Measurements from ENCODE around the gene C5orf46. TPM values are rescaled to one million over a fixed set of nuclear protein-coding genes. Genes with fewer than 3 reads are reported as not detected.

Gene C5orf46
- total and polyA plus RNA-seq, 2 experiments from 2014 or later: 0.40 TPM; not detected in 1

- Mint-ChIP-seq H3K27ac (no peak overlapping the region), H3K4me1 (peaks cover 62% of the 10 kb centered on the region)
- no peak for ATAC-seq
These were observed 47.8 kb downstream of the C5orf46 start for GRCh38 chr5:147858565-147858964.

DNA sequence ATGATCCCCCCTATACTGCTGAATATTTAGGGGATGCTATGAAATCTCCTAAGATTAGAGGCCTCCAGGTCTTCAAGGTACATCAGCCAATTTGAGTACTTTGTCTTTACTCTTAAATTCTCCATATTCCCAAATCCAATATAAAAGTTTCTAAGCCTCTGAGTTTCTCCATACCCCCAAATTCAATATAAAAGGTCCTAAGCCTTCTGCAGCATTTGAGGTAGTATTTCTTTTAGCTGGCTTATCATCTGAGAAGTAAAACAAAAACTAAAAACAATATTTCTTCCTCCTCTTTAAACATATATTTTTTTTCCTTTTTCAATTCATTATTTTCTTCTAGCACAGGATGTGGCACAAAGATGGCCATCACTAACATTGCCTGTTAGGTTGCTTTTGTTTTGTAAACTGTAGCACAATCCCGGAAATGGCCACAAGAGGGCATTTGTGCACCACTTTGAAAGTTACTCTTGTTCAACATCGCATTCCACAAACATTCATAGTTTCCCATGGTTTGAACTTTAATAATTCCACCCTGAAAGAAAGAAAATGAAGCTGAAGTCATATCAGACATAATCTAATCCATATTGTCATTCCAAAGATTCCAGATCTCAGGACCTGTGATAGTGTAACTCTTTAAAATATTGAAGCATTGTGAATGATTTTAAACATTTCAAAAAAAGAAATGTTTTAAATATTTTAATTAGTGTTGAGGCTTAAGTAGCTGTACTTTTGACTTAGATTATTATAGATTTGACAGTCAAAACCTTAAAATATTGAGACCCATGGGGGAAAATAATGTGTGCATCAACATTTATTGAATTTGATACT lies 48.8 kb downstream of the C5orf46 start:
- no peak overlapping the region for H3K4me3 Mint-ChIP-seq
- peaks cover 2% of the 10 kb centered on the region for H3K27me3 Mint-ChIP-seq (ENCODE audit: insufficient read depth, low read depth, poor library complexity)
- no peak overlapping the region for H3K4me2 ChIP-seq
- H3K9me2 ChIP-seq (ENCODE audit: insufficient read depth): peaks cover 3% of the 10 kb centered on the region; the same call in 1 of the 2 replicates
- peaks cover 47% of the 10 kb centered on the region for H3K4me1 ChIP-seq (ENCODE audit: insufficient read depth)
- DNase-seq (ENCODE audit: low spot score): peak; percentile 84
- peaks cover 19% of the 10 kb centered on the region; the same call in 1 of the 2 replicates for H3F3A ChIP-seq (replicated peaks; ENCODE audit: low read depth)
- H3K27ac Mint-ChIP-seq: no peak overlapping the region
- H3K4me3 ChIP-seq: no peak overlapping the region
- H3K36me3 ChIP-seq (ENCODE audit: insufficient read depth): no peaks in the 10 kb centered on the region; the same call in 1 of the 2 replicates
- H4K20me1 ChIP-seq (replicated peaks; ENCODE audit: insufficient read depth): no peaks in the 10 kb centered on the region
- H2AFZ ChIP-seq: no peak overlapping the region
- peak overlapping the region; percentile 92 for H3K27ac ChIP-seq (ENCODE audit: low read depth)
- H3K9me3 Mint-ChIP-seq: no peaks in the 10 kb centered on the region
- peak; percentile 6 for ATAC-seq
- H3K79me2 ChIP-seq (replicated peaks; ENCODE audit: insufficient read depth): no peaks in the 10 kb centered on the region
- TF ChIP-seq CTCF (conservative IDR thresholded peaks at IDR 0.05; ENCODE audit: low read depth in 2 of 2): peak; percentile 89 to 92
- no peak for TF ChIP-seq ZNF114 (CRISPR knock-in tag; IDR thresholded peaks at IDR 0.05)
- TF ChIP-seq POLR2AphosphoS5 (IDR thresholded peaks at IDR 0.05; ENCODE audit: low read depth): peak; percentile 25; the same call in 1 of the 2 replicates
- no peaks in the 10 kb centered on the region for H3K27me3 ChIP-seq (ENCODE audit: insufficient read depth)
- peaks cover 13% of the 10 kb centered on the region; the same call in 2 of the 3 replicates for H3K36me3 Mint-ChIP-seq (ENCODE audit: low read depth)
- H3K4me1 Mint-ChIP-seq: peaks cover 55% of the 10 kb centered on the region

More at GRCh38 chr5:147858565-147858964, 47.8 kb downstream of the C5orf46 start:
- H3K27me3 ChIP-seq (ENCODE audit: insufficient read depth): no peaks in the 10 kb centered on the region
- Mint-ChIP-seq H3K4me3 (no peak overlapping the region), H3K27me3 (ENCODE audit: insufficient read depth, low read depth, poor library complexity) (no peaks in the 10 kb centered on the region), H3K9me3 (no peaks in the 10 kb centered on the region), H3K36me3 (ENCODE audit: low read depth) (peaks cover 21% of the 10 kb centered on the region; the same call in 2 of the 3 replicates)
- no peaks in the 10 kb centered on the region for H3K9me2 ChIP-seq (ENCODE audit: insufficient read depth)
- DNase-seq (ENCODE audit: low spot score): no peak
- H3K27ac ChIP-seq (ENCODE audit: low read depth): peak overlapping the region; percentile 92
- no peaks in the 10 kb centered on the region for H4K20me1 ChIP-seq (replicated peaks; ENCODE audit: insufficient read depth)
- H3K79me2 ChIP-seq (replicated peaks; ENCODE audit: insufficient read depth): peaks cover 2% of the 10 kb centered on the region
- no peak overlapping the region for H3K4me3 ChIP-seq
- TF ChIP-seq EZH2 (IDR thresholded peaks at IDR 0.05; ENCODE audit: low read depth, unreplicated experiment) (no peak), POLR2AphosphoS5 (IDR thresholded peaks at IDR 0.05; ENCODE audit: low read depth) (peak; percentile 55), CREB1 (CRISPR knock-in tag; IDR thresholded peaks at IDR 0.05; ENCODE audit: low read depth) (no peak)
- TF ChIP-seq, protein P1, sequence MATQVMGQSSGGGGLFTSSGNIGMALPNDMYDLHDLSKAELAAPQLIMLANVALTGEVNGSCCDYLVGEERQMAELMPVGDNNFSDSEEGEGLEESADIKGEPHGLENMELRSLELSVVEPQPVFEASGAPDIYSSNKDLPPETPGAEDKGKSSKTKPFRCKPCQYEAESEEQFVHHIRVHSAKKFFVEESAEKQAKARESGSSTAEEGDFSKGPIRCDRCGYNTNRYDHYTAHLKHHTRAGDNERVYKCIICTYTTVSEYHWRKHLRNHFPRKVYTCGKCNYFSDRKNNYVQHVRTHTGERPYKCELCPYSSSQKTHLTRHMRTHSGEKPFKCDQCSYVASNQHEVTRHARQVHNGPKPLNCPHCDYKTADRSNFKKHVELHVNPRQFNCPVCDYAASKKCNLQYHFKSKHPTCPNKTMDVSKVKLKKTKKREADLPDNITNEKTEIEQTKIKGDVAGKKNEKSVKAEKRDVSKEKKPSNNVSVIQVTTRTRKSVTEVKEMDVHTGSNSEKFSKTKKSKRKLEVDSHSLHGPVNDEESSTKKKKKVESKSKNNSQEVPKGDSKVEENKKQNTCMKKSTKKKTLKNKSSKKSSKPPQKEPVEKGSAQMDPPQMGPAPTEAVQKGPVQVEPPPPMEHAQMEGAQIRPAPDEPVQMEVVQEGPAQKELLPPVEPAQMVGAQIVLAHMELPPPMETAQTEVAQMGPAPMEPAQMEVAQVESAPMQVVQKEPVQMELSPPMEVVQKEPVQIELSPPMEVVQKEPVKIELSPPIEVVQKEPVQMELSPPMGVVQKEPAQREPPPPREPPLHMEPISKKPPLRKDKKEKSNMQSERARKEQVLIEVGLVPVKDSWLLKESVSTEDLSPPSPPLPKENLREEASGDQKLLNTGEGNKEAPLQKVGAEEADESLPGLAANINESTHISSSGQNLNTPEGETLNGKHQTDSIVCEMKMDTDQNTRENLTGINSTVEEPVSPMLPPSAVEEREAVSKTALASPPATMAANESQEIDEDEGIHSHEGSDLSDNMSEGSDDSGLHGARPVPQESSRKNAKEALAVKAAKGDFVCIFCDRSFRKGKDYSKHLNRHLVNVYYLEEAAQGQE (IDR thresholded peaks at IDR 0.05; ENCODE audit: unreplicated experiment): no peak
- H3K4me2 ChIP-seq: no peak overlapping the region
- H3F3A ChIP-seq (replicated peaks; ENCODE audit: low read depth): peaks cover 22% of the 10 kb centered on the region; the same call in 1 of the 2 replicates
- H3K4me1 ChIP-seq (ENCODE audit: insufficient read depth): peaks cover 56% of the 10 kb centered on the region
- no peak overlapping the region for H2AFZ ChIP-seq
- H3K36me3 ChIP-seq (ENCODE audit: insufficient read depth): no peaks in the 10 kb centered on the region; the same call in 1 of the 2 replicates

Measured in GM23338 (cell line).